NOMO-1 (cell line): ENCODE data around the gene HIRA.

ENCODE experiments used
- DNase-seq, 2 experiments: peaks; one replicate each; lab custom pipeline; 2025; ENCODE audit not compliant: unreplicated experiment in 2 of 2; lab: John Stamatoyannopoulos, UW

HIRA gene

GRCh38 chr22:19431649-19432132 is at the start of gene HIRA:
TSS of gene HIRA (minus strand) at chr22:19431733. CDS start at chr22:19431476, 257 bp downstream.
- DNase-seq = peak; percentile 60 to 64

GRCh38 chr22:19480789-19481188 is 49.3 kb upstream of the HIRA start:
- DNase-seq = peak in 1 of 2 experiments; percentile 24

DNA sequence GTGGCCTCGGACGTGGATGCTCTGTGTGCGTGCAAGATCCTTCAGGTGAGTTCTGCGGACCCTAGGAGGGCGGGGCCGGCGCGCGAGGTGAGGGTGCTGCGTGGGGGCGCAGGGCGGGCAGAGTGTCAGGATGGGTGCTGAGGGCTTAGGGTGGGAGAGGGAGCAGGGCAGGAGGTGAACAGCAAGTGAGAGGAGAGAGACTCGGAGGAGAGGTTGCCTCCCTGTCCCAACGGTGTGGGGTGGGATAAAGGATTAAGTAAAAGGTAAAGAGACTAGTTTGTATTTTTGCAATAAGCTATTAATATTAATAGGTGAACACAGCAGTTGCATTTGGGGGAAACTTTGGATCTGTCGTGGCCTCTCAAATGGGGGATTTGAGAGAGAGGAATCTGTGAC is 48.6 kb upstream of the HIRA start:
- no peak for DNase-seq

DNA sequence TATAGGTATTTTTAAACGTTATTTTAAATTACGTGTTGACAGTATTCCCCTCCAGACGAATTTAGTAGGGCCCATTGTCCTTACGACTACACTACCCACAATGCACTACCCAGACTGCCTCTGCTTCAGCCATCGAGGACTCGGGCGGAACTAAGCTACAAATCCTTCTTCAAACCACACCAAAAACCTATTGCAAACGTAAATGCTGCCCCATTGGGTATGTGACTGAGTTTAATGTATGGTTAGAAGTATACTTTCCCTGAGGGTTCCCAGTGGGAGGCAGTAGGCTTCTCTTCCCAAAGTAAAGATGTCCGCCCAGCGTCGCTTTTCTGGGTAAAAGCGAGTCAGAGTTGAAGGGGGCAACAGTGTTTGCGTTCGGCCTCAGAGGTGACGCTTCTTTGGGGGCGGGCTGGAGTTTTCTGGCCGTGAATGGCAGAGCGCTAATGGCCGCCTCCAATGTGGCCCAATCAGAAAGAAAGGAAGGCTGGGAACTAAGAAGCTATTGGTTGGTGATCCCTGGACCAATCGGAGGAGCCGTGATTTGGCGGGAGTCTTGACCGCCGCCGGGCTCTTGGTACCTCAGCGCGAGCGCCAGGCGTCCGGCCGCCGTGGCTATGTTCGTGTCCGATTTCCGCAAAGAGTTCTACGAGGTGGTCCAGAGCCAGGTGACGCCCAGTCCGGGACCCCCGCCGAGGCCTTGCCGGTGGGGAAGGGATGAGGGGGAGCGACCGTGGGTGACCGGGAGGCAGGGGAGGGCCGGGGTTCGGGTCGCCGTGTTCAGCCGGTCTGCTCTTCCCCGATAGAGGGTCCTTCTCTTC is 48.0 kb upstream of the HIRA start, which contains the start of gene CDC45:
TSS of gene CDC45 (plus strand) at position 566 of the 818 bp plus-strand sequence. CDS start at position 615, 49 bp downstream.
- DNase-seq = peak; percentile 99 to 100

DNA sequence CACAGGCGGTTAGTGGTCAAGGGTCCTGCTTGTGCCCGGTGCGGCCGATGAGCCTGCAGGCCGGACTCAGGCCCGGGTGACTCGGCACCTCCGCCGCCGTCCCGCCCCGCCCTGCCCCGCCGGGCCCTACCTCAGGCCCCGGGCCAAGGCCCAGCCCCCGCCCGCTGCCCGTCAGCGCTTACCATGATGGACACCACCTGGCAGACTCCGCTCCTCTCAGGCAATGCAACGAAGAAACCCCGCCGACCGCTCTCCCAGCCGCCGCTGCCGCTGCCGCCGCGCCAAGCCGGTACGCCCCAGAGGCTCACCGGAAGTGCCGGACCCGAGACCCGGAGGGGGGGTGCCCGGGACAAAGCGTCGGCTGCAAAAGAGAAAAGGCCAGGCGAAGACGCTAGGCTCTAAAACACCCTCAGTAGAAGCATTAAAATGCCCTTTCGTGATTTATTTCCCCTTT is 47.4 kb upstream of the HIRA start, which contains the start of gene UFD1:
TSS of gene UFD1 (minus strand) at position 293 of the 454 bp plus-strand sequence. CDS start at position 185, 108 bp downstream.
- peak in 1 of 2 experiments; percentile 66 for DNase-seq

- no peak for DNase-seq
These were observed 46.7 kb upstream of the HIRA start for GRCh38 chr22:19478045-19478900.

- DNase-seq = peak in 1 of 2 experiments; percentile 1
These were observed 46.0 kb upstream of the HIRA start for GRCh38 chr22:19477321-19478044.

DNA sequence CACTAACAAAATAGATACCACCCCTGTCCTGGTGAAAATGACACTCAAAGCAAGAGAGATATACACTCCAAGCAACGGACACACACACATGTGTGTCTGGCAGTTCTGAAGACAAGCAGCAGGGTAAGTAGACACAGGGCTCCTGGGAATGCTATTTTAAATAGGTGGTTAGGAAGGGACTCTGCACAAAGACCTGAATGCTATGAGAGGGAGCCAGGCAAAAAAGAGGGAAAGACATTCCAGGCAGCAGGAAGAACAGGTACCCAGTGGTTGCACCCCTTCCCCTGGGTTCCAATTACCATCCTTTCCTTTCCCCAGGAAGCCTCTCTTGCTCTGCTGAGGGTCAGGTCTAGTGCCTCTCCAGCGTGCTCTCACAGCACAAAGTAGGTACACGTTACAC is 44.5 kb upstream of the HIRA start:
- no peak for DNase-seq

DNA sequence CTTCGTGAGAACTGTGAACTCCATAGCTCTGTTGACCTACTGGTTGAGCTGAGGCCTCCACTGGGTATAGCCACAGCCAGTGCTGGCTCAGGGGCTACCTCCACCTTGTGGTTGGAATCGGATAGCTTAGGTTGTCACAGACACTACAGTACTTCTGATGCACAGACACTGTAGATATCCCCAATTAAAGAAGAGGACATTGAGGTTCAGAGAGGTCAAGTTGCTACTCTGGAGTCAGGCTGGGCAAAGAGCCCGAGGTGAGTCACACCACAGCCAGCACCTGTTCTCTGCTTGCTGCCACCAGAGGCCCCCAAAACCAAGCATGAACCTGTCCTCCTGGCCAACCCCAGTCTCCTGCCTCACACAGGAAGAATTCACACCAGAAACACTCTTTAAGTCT is 42.0 kb upstream of the HIRA start:
- no peak for DNase-seq

- no peak for DNase-seq
These were observed 40.7 kb upstream of the HIRA start for GRCh38 chr22:19472233-19472632.

GRCh38 chr22:19471572-19471971 is 40.0 kb upstream of the HIRA start:
- DNase-seq = no peak

DNA sequence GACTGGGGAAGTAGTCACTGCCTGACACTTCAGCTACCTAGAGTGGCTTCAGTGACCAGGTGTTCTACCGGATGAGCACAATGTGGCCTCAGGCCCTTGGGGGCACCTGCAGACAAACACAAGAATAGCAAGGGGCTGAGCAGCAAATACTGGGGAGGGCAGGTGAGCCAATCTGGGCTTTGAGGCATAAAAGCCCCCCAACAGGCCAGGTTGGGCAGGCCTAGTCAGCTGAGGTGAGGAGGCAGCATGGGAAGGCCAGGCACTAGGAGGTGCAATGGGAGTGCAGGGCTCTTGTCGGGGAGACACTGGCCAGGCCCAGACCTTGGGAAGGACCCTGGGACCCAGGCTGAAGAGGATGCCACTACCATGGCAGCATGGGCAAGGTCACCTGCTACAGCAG is 38.5 kb upstream of the HIRA start:
- no peak for DNase-seq

DNA sequence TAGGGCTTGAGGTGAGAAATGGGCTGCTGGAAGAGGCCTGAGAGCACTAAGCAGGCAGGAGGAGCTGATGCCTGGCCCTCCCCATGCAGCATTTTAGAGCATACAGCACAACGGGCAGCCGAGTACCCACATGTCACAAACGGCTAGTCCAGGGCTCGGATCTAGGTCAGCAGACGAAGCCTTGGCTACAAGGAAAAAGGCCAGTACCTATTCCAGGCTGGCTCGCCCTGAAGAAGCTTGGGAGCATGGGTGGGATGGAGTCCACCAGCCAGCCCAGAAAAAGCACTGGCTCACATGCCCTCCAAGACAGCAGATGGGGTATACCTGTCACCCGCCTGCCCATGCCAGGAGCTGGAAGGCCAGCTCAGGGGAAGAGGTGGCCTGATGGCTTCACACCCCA is 37.9 kb upstream of the HIRA start:
- DNase-seq = no peak

GRCh38 chr22:19467912-19468311 is 36.4 kb upstream of the HIRA start:
- no peak for DNase-seq

- no peak for DNase-seq
These were observed 35.6 kb upstream of the HIRA start for GRCh38 chr22:19466848-19467752.

DNA sequence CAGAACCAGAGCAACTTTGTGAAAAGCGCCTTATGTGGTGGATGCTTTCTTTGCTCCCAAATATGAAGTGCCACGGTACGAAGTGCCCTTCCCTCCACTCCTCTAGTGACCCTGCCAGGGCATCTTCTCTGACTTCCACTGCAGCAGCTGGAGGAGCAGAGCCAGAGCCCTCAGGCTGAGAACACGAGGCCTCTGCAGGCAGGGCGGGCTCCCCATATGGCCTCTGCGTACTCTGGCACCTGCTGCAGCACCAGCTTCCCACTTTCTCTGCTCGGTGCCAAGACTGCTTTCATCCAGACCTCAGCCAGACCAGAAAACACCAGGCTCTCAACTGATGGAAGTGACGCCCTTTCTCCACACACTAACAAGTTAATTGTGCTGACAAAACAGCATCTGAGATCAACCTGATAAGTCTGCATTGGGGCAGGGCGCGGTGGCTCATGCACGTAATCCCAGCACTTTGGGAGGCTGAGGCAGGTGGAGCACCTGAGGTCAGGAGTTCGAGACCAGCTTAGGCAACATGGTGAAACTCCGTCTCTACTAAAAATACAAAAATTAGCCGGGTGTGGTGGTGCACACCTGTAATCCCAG is 34.7 kb upstream of the HIRA start:
- DNase-seq = no peak

- no peak for DNase-seq
These were observed 33.4 kb upstream of the HIRA start for GRCh38 chr22:19464975-19465374.

DNA sequence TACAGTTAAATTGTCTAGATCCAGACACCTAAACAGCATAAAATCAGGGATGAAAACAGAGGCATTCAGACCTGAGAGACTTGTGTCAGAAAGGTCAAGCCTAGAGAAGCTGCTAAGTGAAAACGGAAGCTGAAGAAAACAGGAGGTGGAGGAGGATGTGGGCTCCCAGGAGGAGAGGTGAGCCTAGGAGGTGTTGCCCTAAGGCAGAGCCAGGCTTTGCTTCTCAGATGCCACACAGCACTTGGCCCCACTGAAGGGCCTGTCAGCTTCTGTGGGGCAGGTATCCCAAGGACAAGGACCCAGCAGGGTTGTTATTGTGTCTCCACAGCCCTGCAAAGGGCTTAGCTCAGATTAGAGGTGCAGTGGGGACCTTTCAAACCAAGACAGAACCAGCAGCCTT is 33.0 kb upstream of the HIRA start:
- no peak for DNase-seq
